ENCODE data around the gene FITM1. TPM values are rescaled to one million over a fixed set of nuclear protein-coding genes. Genes with fewer than 3 reads are reported as not detected.

Gene FITM1
- total RNA-seq, 1 donor = not detected

DNA sequence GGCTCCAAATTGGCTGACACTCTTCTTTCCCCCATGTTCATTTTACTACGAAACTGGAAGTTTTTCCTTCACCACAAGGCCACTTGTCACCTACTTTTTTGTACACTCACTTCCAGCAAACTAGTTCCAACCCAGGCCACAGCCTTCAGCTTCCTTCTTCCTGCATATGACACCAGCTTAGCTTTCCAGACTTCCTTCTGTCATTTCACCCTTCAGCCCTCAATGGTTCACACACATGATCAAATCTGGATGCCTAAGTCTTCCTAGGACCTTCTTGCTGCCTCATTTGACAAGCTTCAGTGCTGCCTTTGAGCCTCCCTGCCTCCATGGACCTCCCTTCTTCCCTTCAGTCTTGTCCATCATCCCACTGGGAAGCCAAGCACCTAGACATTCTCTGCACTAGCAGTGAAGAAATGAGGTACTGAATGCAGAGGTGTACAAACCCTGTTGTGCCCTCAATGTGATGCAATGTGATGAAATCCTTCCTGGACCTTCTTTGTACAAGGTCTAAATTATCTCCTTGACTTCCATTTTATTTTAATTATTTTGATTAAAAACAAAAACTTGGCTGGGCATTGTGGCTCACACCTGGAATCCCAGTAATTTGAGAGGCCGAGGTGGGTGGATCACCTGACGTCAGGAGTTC is 37.1 kb downstream of the FITM1 start:
- no peak for DNase-seq (ENCODE audit: low read depth)
- no peak for TF ChIP-seq CTCF (IDR thresholded peaks at IDR 0.05; ENCODE audit: insufficient read depth, low read depth, low read length)

GRCh38 chr14:24171422-24172260 is 41.2 kb downstream of the FITM1 start, which contains the start of gene REC8:
REC8 (plus strand) TSS chr14:24172080; CDS start chr14:24172553, 473 bp downstream.
- no peak within 1 kb of the TSS for H3K4me3 ChIP-seq (ENCODE audit: low read depth, low read length)
- DNase-seq (ENCODE audit: low read depth) = peak; percentile 53
- no peak for TF ChIP-seq CTCF (IDR thresholded peaks at IDR 0.05; ENCODE audit: insufficient read depth, low read depth, low read length)

More for the DNA sequence above, 37.1 kb downstream of the FITM1 start:
- no peak overlapping the region for H3K4me3 ChIP-seq (ENCODE audit: low read depth, low read length)

GRCh38 chr14:24172261-24172860 is 41.9 kb downstream of the FITM1 start:
- TF ChIP-seq CTCF (IDR thresholded peaks at IDR 0.05; ENCODE audit: insufficient read depth, low read depth, low read length) = no peak
- H3K4me3 ChIP-seq (ENCODE audit: low read depth, low read length) = no peak overlapping the region
- DNase-seq (ENCODE audit: low read depth) = no peak

DNA sequence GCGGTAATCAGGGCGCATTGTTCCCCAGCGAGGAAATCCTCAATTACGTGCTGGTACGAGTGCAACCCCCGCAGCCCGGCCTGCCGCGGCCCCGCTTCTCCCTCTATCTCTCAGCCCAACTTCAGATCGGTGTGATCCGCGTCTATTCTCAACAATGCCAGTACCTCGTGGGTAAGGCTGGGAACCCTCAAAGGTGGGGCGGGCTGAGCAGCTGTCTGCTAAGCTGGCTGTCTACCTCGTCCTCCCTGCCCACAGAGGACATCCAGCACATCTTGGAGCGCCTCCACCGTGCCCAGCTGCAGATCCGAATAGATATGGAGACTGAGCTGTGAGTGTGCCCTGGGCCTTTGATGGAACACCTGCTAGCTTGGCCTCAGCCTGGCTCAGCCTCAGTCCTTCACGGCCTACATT is 42.4 kb downstream of the FITM1 start:
- no peak overlapping the region for H3K4me3 ChIP-seq (ENCODE audit: low read depth, low read length)
- DNase-seq (ENCODE audit: low read depth) = no peak
- TF ChIP-seq CTCF (IDR thresholded peaks at IDR 0.05; ENCODE audit: insufficient read depth, low read depth, low read length) = no peak

- no peak for TF ChIP-seq CTCF (IDR thresholded peaks at IDR 0.05; ENCODE audit: insufficient read depth, low read depth, low read length)
- no peak for DNase-seq (ENCODE audit: low read depth)
- no peak overlapping the region for H3K4me3 ChIP-seq (ENCODE audit: low read depth, low read length)
Observed at GRCh38 chr14:24176599-24176998, 46.1 kb downstream of the FITM1 start.

GRCh38 chr14:24177041-24177825 is 46.8 kb downstream of the FITM1 start:
- no peak for TF ChIP-seq CTCF (IDR thresholded peaks at IDR 0.05; ENCODE audit: insufficient read depth, low read depth, low read length)
- DNase-seq (ENCODE audit: low read depth) = no peak
- H3K4me3 ChIP-seq (ENCODE audit: low read depth, low read length) = no peak overlapping the region
